Esophagus squamous epithelium (tissue), 4 donors: ENCODE data around the gene APOL5.

Source experiments
- POLR2A ChIP-seq, 4 donors: fragments of 450-650 bp; IDR thresholded peaks; one replicate each; pipeline ENCODE4 v1.6.1; 2017; ENCODE audit warnings: antibody characterized with exemption in 4 of 4, mild to moderate bottlenecking in 4 of 4, moderate library complexity in 3 of 4
- TF ChIP-seq, protein P1 (sequence below), 6 experiments: fragments of 450-650 bp in 4 of 6; fragments of 200-600 bp in 2 of 6; sonication (generic) in 2 of 6; IDR thresholded peaks; one replicate each; pipeline ENCODE4 v1.5.1; 2016 to 2019; ENCODE audit warnings: antibody characterized with exemption in 6 of 6, mild to moderate bottlenecking in 4 of 6, moderate library complexity in 4 of 6

DNA sequence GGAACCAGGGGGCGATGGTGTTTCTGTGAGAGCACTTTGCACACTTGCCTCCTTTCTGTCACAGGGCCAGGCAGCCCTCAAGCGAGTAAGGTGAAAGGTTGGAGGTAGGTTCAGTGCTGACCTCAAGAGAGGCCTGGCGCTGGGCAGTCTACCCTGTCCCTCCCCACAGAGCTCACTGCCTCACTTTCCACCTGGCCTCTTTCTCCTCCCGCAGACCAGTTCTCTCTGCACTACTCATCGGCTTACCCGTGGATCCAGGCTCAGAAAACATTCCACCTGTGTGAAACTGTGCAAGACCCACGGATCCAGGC is 16.8 kb downstream of the APOL5 start:
- no peak for TF ChIP-seq POLR2A (IDR thresholded peaks at IDR 0.05)
- TF ChIP-seq, protein P1, sequence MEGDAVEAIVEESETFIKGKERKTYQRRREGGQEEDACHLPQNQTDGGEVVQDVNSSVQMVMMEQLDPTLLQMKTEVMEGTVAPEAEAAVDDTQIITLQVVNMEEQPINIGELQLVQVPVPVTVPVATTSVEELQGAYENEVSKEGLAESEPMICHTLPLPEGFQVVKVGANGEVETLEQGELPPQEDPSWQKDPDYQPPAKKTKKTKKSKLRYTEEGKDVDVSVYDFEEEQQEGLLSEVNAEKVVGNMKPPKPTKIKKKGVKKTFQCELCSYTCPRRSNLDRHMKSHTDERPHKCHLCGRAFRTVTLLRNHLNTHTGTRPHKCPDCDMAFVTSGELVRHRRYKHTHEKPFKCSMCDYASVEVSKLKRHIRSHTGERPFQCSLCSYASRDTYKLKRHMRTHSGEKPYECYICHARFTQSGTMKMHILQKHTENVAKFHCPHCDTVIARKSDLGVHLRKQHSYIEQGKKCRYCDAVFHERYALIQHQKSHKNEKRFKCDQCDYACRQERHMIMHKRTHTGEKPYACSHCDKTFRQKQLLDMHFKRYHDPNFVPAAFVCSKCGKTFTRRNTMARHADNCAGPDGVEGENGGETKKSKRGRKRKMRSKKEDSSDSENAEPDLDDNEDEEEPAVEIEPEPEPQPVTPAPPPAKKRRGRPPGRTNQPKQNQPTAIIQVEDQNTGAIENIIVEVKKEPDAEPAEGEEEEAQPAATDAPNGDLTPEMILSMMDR (IDR thresholded peaks at IDR 0.05) = no peak
